ENCODE data around the gene RASSF5.

Gene RASSF5

DNA sequence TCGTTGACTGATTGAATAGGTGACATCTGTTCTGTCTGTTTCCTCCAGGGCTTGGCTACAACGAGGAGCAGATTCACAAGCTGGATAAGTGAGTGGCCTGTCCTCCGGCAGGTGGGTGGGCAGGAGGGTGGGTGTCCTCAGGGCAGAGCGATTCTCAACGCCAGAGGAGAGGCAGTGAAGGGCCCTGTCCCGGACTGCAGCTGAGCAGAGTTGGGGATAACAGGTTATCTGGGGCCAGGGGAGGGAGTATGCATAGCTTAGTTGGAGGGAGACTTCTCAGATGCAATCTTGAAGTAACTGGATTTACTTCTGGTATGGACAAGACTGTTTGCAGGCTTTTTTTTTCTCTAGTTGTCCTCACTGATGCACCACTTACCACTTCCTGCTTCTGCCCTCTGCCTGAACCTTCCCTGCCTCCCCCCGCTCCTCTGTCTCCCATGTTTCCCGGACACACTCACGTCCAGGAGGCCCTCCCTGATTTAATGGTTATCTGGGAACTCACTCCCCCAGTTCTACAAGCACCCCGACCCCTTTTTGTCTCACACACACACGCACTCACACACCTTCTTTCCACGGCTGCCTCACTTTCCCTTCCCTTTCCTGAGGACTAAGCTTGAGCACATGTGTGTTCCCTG lies 16.4 kb upstream of the RASSF5 start:
- no peak for FAIRE-seq
- TF ChIP-seq, protein P1, sequence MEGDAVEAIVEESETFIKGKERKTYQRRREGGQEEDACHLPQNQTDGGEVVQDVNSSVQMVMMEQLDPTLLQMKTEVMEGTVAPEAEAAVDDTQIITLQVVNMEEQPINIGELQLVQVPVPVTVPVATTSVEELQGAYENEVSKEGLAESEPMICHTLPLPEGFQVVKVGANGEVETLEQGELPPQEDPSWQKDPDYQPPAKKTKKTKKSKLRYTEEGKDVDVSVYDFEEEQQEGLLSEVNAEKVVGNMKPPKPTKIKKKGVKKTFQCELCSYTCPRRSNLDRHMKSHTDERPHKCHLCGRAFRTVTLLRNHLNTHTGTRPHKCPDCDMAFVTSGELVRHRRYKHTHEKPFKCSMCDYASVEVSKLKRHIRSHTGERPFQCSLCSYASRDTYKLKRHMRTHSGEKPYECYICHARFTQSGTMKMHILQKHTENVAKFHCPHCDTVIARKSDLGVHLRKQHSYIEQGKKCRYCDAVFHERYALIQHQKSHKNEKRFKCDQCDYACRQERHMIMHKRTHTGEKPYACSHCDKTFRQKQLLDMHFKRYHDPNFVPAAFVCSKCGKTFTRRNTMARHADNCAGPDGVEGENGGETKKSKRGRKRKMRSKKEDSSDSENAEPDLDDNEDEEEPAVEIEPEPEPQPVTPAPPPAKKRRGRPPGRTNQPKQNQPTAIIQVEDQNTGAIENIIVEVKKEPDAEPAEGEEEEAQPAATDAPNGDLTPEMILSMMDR (IDR thresholded peaks at IDR 0.05; ENCODE audit: insufficient read depth, missing control alignments): no peak
- DNase-seq (ENCODE audit: insufficient read length, low spot score): no peak

DNA sequence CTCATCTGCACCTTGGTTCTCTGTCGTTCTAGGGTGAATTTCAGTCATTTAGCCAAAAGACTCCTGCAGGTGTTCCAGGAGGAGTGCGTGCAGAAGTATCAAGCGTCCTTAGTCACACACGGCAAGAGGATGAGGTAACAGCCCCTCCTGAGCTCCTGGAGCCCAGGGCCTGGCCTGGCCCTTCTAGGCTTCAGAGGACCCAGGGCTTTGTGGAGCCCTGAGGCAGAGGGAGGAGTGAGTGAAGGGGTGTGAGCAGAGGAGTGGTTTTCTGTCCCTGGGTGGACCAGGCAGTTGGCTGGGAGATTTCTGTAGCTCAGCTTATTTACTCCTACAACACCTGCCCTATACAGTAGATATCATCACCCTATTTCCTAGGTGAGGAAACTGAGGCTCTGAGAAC lies 15.7 kb upstream of the RASSF5 start:
- DNase-seq (ENCODE audit: insufficient read length, low spot score): no peak
- TF ChIP-seq, protein P1 (IDR thresholded peaks at IDR 0.05; ENCODE audit: insufficient read depth, missing control alignments): no peak
- FAIRE-seq: no peak

DNA sequence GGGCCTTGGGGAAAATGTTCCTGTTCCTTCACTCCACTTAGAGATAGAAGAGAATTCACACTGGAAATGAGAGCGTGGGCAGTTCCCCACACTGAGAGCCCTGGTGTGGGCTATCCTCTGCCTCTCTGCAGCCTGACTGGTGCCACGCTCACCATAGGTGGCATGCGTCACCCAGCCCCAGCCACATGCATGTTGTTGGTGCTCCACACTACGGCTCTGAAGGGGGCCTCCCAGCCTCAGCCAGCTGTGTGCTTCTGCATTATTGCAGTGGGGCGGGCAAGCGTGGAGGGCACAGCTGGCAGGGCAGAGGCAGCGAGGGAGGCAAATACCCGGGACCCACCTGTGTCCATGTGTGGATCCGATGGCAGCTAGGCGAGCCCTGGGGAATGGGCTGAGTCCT lies 14.7 kb upstream of the RASSF5 start:
- FAIRE-seq (no peak), DNase-seq (ENCODE audit: insufficient read length, low spot score) (no peak)
- TF ChIP-seq, protein P1 (IDR thresholded peaks at IDR 0.05; ENCODE audit: insufficient read depth, missing control alignments): no peak

DNA sequence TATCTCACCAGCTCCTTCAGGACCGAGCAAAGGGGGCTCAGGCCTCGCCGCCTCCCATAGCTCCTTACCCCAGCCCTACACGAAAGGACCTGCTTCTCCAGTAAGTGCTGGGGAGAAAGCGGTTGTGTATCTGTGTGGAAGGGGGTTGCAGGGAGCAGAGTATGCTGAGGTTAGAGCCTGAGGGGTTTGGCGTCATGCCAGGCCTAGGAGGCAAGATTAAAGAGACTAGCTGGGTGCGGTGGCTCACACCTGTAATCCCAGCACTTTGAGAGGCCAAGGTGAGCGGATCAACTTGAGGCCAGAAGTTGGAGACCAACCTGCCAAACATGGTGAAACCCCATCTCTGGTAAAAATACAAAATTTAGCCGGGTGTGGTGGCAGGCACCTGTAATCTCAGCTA lies 14.1 kb upstream of the RASSF5 start:
- TF ChIP-seq, protein P1 (IDR thresholded peaks at IDR 0.05; ENCODE audit: insufficient read depth, missing control alignments): no peak
- DNase-seq (ENCODE audit: insufficient read length, low spot score) (no peak), FAIRE-seq (no peak)

DNA sequence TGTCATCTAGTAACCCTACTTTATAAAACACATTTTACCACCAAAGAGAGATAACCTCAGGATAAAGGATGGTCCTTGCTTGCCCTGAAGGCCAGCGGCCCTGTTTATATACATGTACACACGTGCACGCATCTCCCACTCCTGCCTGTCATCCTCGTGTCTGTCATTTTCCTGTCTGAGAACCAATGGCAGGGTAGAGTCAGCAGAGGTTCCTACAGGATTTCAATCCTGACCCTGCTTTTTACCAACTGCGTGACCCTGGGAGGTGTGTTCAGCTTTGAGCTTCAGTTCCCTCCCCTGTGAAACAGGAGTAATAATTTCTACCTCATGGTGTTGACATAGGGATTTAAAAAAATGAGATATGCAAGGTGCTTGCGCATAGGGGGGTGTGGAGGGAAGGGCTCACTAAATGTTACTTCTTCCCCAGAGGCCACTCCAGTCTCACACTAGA lies 12.3 kb upstream of the RASSF5 start:
- FAIRE-seq (no peak), DNase-seq (ENCODE audit: insufficient read length, low spot score) (no peak)
- TF ChIP-seq, protein P1 (IDR thresholded peaks at IDR 0.05; ENCODE audit: insufficient read depth, missing control alignments): no peak

DNA sequence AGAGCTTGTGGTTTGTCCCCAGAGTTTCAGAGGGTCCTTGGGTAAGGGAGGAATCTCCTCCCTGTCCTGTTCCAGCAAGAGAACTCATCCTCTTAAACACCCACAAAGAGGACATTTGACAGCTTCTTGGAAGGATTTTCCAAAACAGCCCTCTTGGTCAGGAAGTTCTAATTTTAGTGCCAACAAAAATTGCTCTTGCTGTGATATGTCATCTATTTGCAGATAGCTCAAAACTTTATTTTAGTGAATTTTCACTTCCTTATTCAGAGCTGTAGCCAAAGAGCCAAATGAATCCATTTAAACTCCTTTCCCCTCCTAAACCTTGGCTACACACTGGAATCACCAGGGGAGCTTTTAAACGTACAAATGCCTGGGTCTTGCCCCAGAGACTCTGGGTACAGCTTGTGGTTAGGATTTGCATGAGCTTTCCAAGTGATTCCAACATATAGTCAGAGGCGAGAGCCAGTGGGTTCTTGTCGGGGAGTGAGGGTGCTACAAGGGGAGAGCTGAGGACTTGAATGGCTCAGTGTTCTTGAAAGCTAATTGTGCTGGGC lies 11.8 kb upstream of the RASSF5 start:
- DNase-seq (ENCODE audit: insufficient read length, low spot score) (no peak), FAIRE-seq (no peak)
- TF ChIP-seq, protein P1 (IDR thresholded peaks at IDR 0.05; ENCODE audit: insufficient read depth, missing control alignments): no peak

DNA sequence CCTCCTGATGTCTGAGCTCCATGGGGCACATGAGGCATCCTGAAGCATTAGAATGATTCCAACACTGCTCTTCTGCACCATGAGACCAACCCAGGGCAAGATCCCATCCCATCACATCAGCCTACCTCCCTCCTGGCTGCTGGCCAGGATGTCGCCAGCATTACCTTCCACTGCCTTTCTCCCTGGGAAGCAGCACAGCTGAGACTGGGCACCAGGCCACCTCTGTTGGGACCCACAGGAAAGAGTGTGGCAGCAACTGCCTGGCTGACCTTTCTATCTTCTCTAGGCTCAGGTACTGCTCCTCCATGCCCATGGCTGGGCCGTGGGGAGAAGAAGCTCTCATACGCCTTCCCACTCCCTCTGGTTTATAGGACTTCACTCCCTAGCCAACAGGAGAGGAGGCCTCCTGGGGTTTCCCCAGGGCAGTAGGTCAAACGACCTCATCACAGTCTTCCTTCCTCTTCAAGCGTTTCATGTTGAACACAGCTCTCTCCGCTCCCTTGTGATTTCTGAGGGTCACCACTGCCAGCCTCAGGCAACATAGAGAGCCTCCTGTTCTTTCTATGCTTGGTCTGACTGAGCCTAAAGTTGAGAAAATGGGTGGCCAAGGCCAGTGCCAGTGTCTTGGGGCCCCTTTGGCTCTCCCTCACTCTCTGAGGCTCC lies 11.1 kb upstream of the RASSF5 start:
- DNase-seq (ENCODE audit: insufficient read length, low spot score) (no peak), FAIRE-seq (no peak)
- TF ChIP-seq, protein P1 (IDR thresholded peaks at IDR 0.05; ENCODE audit: insufficient read depth, missing control alignments): no peak
